GM12878 (cell line): ENCODE measurements around the gene CKB. TPM values are rescaled to one million over a fixed set of nuclear protein-coding genes. Genes with fewer than 3 reads are reported as not detected.
A peak's percentile ranks its signal among the peaks of the same experiment; 100 is the strongest.

Source experiments
- ATAC-seq: fragments of 200-7000 bp; cut with Tn5 transposase; 3 replicates; pipeline ENCODE4 v1.9.1; 2020; ENCODE audit warnings: mild to moderate bottlenecking, moderate library complexity
- BruUV-seq: library from RNA; stranded (reverse); fragments of 400-500 nt; replicated peaks from 2 replicates; lab custom pipeline; 2021; lab: Mats Ljungman, UMichigan
- CTCF ChIA-PET: fragments of 300-600 bp; sonication (Branson Sonifier 250); formaldehyde crosslinking; extraction: SDS; loops from one replicate; lab custom pipeline; 2021; ENCODE audit warnings: inconsistent platforms; lab: Yijun Ruan, JAX
- POLR2A ChIA-PET: fragments of 350-600 bp; formaldehyde crosslinking; extraction: SDS; loops from one replicate; lab custom pipeline; 2021; ENCODE audit warnings: inconsistent platforms; lab: Charles Lee
- RAD21 ChIA-PET: fragments of 300-600 bp; sonication (Branson Sonifier 250); formaldehyde crosslinking; loops from one replicate; lab custom pipeline; 2023; ENCODE audit warnings: antibody characterized with exemption; ENCODE audit not compliant: unreplicated experiment; lab: Charles Lee
- SMC1A ChIA-PET: fragments of 300-600 bp; sonication (Branson Sonifier 250); formaldehyde crosslinking; loops from one replicate; lab custom pipeline; 2023; ENCODE audit not compliant: unreplicated experiment, uncharacterized antibody; lab: Charles Lee
- DNase-seq: peaks from one replicate; pipeline ENCODE4 v3.0.0-alpha.2; 2011; ENCODE audit warnings: low read depth, low spot score
- FAIRE-seq: peaks from 3 replicates; lab custom pipeline; 2011; peaks lifted over from hg19 to GRCh38; lab: Jason Lieb, UNC
- H2AFZ ChIP-seq: 2 replicates; pipeline ENCODE4 v1.6.0; 2011; ENCODE audit warnings: low read depth, low read length, control low read depth; ENCODE audit not compliant: control insufficient read depth
- H3K27ac ChIP-seq: 2 replicates; pipeline ENCODE4 v1.5.1; 2011; ENCODE audit warnings: control low read depth; ENCODE audit not compliant: control insufficient read depth, insufficient read depth
- H3K27me3 ChIP-seq, 2 experiments: replicated peaks in 1 of 2; 2 replicates each; pipeline versions ENCODE4 v1.6.0 to v1.6.1; 2011; ENCODE audit warnings: low read length in 1 of 2; ENCODE audit not compliant: control insufficient read depth in 2 of 2, insufficient read depth in 2 of 2
- H3K36me3 ChIP-seq, 2 experiments: 2 replicates each; pipeline ENCODE4 v1.5.1; 2011; ENCODE audit warnings: low read length in 1 of 2; ENCODE audit not compliant: control insufficient read depth in 2 of 2, insufficient read depth in 2 of 2
- H3K4me1 ChIP-seq: 2 replicates; pipeline ENCODE4 v1.6.1; 2011; ENCODE audit warnings: mild to moderate bottlenecking, low read length, moderate library complexity, mixed read lengths; ENCODE audit not compliant: control insufficient read depth, insufficient read depth
- H3K4me2 ChIP-seq: 2 replicates; pipeline ENCODE4 v1.6.0; 2011; ENCODE audit warnings: control low read depth; ENCODE audit not compliant: control insufficient read depth, insufficient read depth
- H3K4me3 ChIP-seq: fragments of 200-600 bp; sonication (generic); 2 replicates; pipeline ENCODE4 v1.5.1; 2016
- H3K79me2 ChIP-seq: 2 replicates; pipeline ENCODE4 v1.6.0; 2011; ENCODE audit warnings: low read length; ENCODE audit not compliant: control insufficient read depth, insufficient read depth
- H3K9ac ChIP-seq: 2 replicates; pipeline ENCODE4 v1.8.0; 2011; ENCODE audit warnings: low read length, control low read depth, mixed read lengths; ENCODE audit not compliant: control insufficient read depth, insufficient read depth
- H3K9me3 ChIP-seq: replicated peaks from 3 replicates; pipeline ENCODE4 v1.5.1; 2011; ENCODE audit warnings: mild to moderate bottlenecking, low read length; ENCODE audit not compliant: control insufficient read depth, insufficient read depth
- H4K20me1 ChIP-seq: 2 replicates; pipeline ENCODE4 v1.6.0; 2011; ENCODE audit not compliant: control insufficient read depth, insufficient read depth
- CTCF ChIP-seq, 3 experiments: IDR thresholded peaks in 2 of 3; conservative IDR thresholded peaks in 1 of 3; 2 replicates each; pipeline ENCODE4 v1.5.1; 2011; ENCODE audit warnings: low read depth in 3 of 3, low read length in 3 of 3, mild to moderate bottlenecking in 3 of 3, control low read depth in 2 of 3, moderate library complexity in 2 of 3, inconsistent platforms in 1 of 3, mixed read lengths in 1 of 3; ENCODE audit not compliant: control insufficient read depth in 2 of 3, insufficient read depth in 1 of 3; ENCODE audit errors: extremely low read depth in 1 of 3
- NR2C2 ChIP-seq: IDR thresholded peaks from 2 replicates; pipeline ENCODE4 v1.6.1; 2011; ENCODE audit warnings: borderline replicate concordance, low read depth; ENCODE audit not compliant: control insufficient read depth, insufficient read length
- POLR2A ChIP-seq: IDR thresholded peaks from 2 replicates; pipeline ENCODE4 v1.6.1; 2011; ENCODE audit warnings: low read depth, mild to moderate bottlenecking, low read length
- SKIL ChIP-seq: fragments of 450-650 bp; IDR thresholded peaks from 2 replicates; pipeline ENCODE4 v1.6.1; 2017; ENCODE audit warnings: mild to moderate bottlenecking, low read depth, inconsistent platforms; ENCODE audit not compliant: poor library complexity, severe bottlenecking
- WGBS: methylation state at CpG from one replicate; pipeline ENCODE4 v1.1.6; 2016; ENCODE audit warnings: low lambda C conversion rate; ENCODE audit not compliant: insufficient replicate concordance, insufficient coverage; ENCODE audit errors: missing lambda C conversion rate; 5-methylcytosine and 5-hydroxymethylcytosine counted together
- in situ Hi-C: fragments of 300-500 bp; cut with MboI; formaldehyde crosslinking; loops from 9 replicates; pipeline ENCODE4 v1.14.3; 2018; ENCODE audit warnings: mixed read lengths
- intact Hi-C: fragments of 100-400 bp; cut with micrococcal nuclease; formaldehyde crosslinking; loops from one replicate; pipeline ENCODE4 v1.14.2; 2022; ENCODE audit not compliant: unreplicated experiment
- polyA plus RNA-seq, 11 experiments: library from polyadenylated mRNA; depleted of rRNA in 4 of 11; unstranded in 6 of 11; stranded (reverse) in 5 of 11; fragments of >200 nt; fragmentation: Nextera tagmentation in 4 of 11; fragmentation: Illumina TruSeq in 1 of 11; extraction: Ambion mirVana in 4 of 11; extraction: Trizol in 1 of 11; gene quantifications; 1 replicate in 1 of 11; 2 replicates in 10 of 11; pipeline versions ENCODE4 v1.2.1 to v1.2.3, GENCODE V29; 2011 to 2016; ENCODE audit warnings: inconsistent platforms in 2 of 11, missing spikeins in 2 of 11, low read depth in 1 of 11
- total RNA-seq, 4 experiments: library from RNA; depleted of rRNA in 3 of 4; stranded (reverse); fragments of >200 nt in 3 of 4; fragmentation: Illumina TruSeq in 1 of 4; extraction: Trizol in 1 of 4; gene quantifications; 2 replicates each; pipeline versions ENCODE4 v1.2.1 to v1.2.3, GENCODE V29; 2013 to 2021

The CKB gene
- total and polyA plus RNA-seq, 10 of the 15 experiments (the other 5 are each of a cell fraction or from before 2014, with no cell fraction given), result 0.40 to 6.1 (median 2.3) TPM

- intact Hi-C loops, result no loop called here
- H3K27me3 ChIP-seq, result no peaks in the 10 kb centered on the region
- RAD21 ChIA-PET, result no interaction called here
- SMC1A ChIA-PET, result no interaction called here
- H2AFZ ChIP-seq, result no peak overlapping the region
- in situ Hi-C loops, result no loop called here
- CTCF ChIA-PET, result no interaction called here
- no peaks in the 10 kb centered on the region for H4K20me1 ChIP-seq
- no peak for DNase-seq
- H3K79me2 ChIP-seq, result no peaks in the 10 kb centered on the region
- H3K36me3 ChIP-seq, result peaks cover 20 to 27% of the 10 kb centered on the region in 2 experiments
- TF ChIP-seq NR2C2, result no peak
- TF ChIP-seq CTCF (IDR thresholded peaks at IDR 0.05 in 2 of 3, conservative IDR thresholded peaks at IDR 0.05 in 1 of 3; ENCODE audit: control insufficient read depth in 2 of 3, extremely low read depth in 1 of 3, insufficient read depth in 1 of 3, low read depth in 3 of 3, low read length in 3 of 3), result 0 out of 6 replicates have a peak, but pooled peaks of 1 of the 3 experiments have one; percentile 12
- TF ChIP-seq POLR2A, result 0 out of 2 replicates have a peak, but pooled peaks have one; percentile 25
- TF ChIP-seq, all 136 proteins: peak for 2
- Histone ChIP-seq H3K4me2 (no peak overlapping the region), H3K27ac (no peak overlapping the region), H3K9ac (no peak overlapping the region), H3K9me3 (no peaks in the 10 kb centered on the region), H3K4me1 (no peaks in the 10 kb centered on the region), H3K4me3 (no peak overlapping the region)
- BruUV-seq, result no TSS peak
- 0 out of 3 replicates have a peak, but pooled peaks have one; percentile 30 for ATAC-seq
- FAIRE-seq, result no peak
- POLR2A ChIA-PET, result no interaction called here
- WGBS, result 88% methylated on average over 8 of the region's 8 CpGs
Observed at GRCh38 chr14:103504991-103505565, 17.6 kb downstream of the CKB start.

- Histone ChIP-seq H4K20me1 (no peaks in the 10 kb centered on the region), H3K4me1 (no peaks in the 10 kb centered on the region), H3K4me2 (no peak overlapping the region), H3K4me3 (no peak overlapping the region), H2AFZ (no peak overlapping the region), H3K36me3 (peaks cover 23 to 27% of the 10 kb centered on the region in 2 experiments), H3K79me2 (no peaks in the 10 kb centered on the region), H3K27me3 (no peaks in the 10 kb centered on the region), H3K9ac (no peak overlapping the region)
- FAIRE-seq, result no peak
- CTCF ChIA-PET, result no interaction called here
- SMC1A ChIA-PET, result no interaction called here
- intact Hi-C loops, result no loop called here
- POLR2A ChIA-PET, result no interaction called here
- TSS peak; percentile 52 for BruUV-seq
- no peak for TF ChIP-seq SKIL
- TF ChIP-seq, all 136 proteins: peak for 0
- WGBS, result 91% methylated on average over 12 of the region's 12 CpGs
- Histone ChIP-seq H3K9me3 (no peaks in the 10 kb centered on the region), H3K27ac (no peak overlapping the region)
- RAD21 ChIA-PET, result no interaction called here
- in situ Hi-C loops, result no loop called here
- ATAC-seq, result no peak
- DNase-seq, result no peak
Observed at GRCh38 chr14:103503296-103503695, 19.3 kb downstream of the CKB start.
